T-cell (primary cell): Measurements from ENCODE around the gene ANKDD1A. TPM values are rescaled to one million over a fixed set of nuclear protein-coding genes. Genes with fewer than 3 reads are reported as not detected.

ENCODE experiments used
- ATAC-seq, 4 experiments: fragments of 200-7000 bp in 3 of 4; fragments of 150-1000 bp in 1 of 4; cut with Tn5 transposase; replicated peaks in 1 of 4; 1 replicate in 3 of 4; 2 replicates in 1 of 4; pipeline ENCODE4 v1.10.0; 2021; ENCODE audit warnings: moderate library complexity in 3 of 4, mild to moderate bottlenecking in 2 of 4, moderate number of reproducible peaks in 1 of 4
- CTCF ChIA-PET, 2 donors: fragments of 300-600 bp; sonication (Branson Sonifier 250); formaldehyde crosslinking; loops; one replicate each; lab custom pipeline; 2022; ENCODE audit warnings: antibody characterized with exemption in 2 of 2; lab: Charles Lee
- POLR2A ChIA-PET, 2 donors: fragments of 300-600 bp; sonication (Branson Sonifier 250); formaldehyde crosslinking; loops; one replicate each; lab custom pipeline; 2022; ENCODE audit warnings: antibody characterized with exemption in 2 of 2; lab: Charles Lee
- DNase-seq, 35 experiments: peaks; one replicate each; pipeline versions ENCODE4 v3.0.0 to v3.0.0-alpha.2; 2013 to 2023
- H3K27ac ChIP-seq: one replicate; pipeline ENCODE4 v1.5.1; 2013; ENCODE audit warnings: low read length
- H3K27me3 ChIP-seq, 2 experiments: replicated peaks in 1 of 2; 1 replicate in 1 of 2; 2 replicates in 1 of 2; pipeline versions ENCODE4 v1.6.1 to v1.7.0; 2013; ENCODE audit warnings: low read length in 1 of 2, mixed read lengths in 1 of 2; ENCODE audit not compliant: control insufficient read depth in 2 of 2, insufficient read depth in 2 of 2; ENCODE audit errors: extremely low read depth in 1 of 2
- H3K36me3 ChIP-seq, 2 donors: 1 replicate in 1 of 2; 2 replicates in 1 of 2; pipeline versions ENCODE4 v1.6.1 to v1.7.0; 2013; ENCODE audit warnings: low read length in 1 of 2; ENCODE audit not compliant: control insufficient read depth in 2 of 2, insufficient read depth in 1 of 2; ENCODE audit errors: extremely low read depth in 1 of 2
- H3K4me1 ChIP-seq, 2 experiments: 1 replicate in 1 of 2; 2 replicates in 1 of 2; pipeline versions ENCODE4 v1.6.1 to v1.7.0; 2013; ENCODE audit warnings: low read length in 2 of 2, mixed read lengths in 1 of 2; ENCODE audit not compliant: insufficient read depth in 2 of 2, control insufficient read depth in 1 of 2; ENCODE audit errors: extremely low read depth in 1 of 2
- H3K4me3 ChIP-seq, 2 donors: 1 replicate in 1 of 2; 2 replicates in 1 of 2; pipeline versions ENCODE4 v1.5.1 to v1.7.0; 2013; ENCODE audit warnings: mild to moderate bottlenecking in 2 of 2, low read length in 1 of 2, moderate library complexity in 1 of 2; ENCODE audit not compliant: control insufficient read depth in 1 of 2; ENCODE audit errors: extremely low read depth in 1 of 2
- H3K9me3 ChIP-seq: 2 replicates; pipeline ENCODE4 v1.7.0; 2013
- H3K27ac Mint-ChIP-seq, 2 donors: one replicate each; pipeline ENCODE4 v1.8.0; 2020 to 2021; ENCODE audit warnings: mild to moderate bottlenecking in 2 of 2, mixed read lengths in 2 of 2
- H3K27me3 Mint-ChIP-seq, 2 donors: one replicate each; pipeline ENCODE4 v1.8.0; 2021 to 2022; ENCODE audit warnings: mixed read lengths in 2 of 2
- H3K36me3 Mint-ChIP-seq: one replicate; pipeline ENCODE4 v1.8.0; 2021; ENCODE audit warnings: mixed read lengths
- H3K4me1 Mint-ChIP-seq, 3 donors: one replicate each; pipeline ENCODE4 v1.8.0; 2020 to 2022; ENCODE audit warnings: mixed read lengths in 3 of 3, mild to moderate bottlenecking in 1 of 3
- H3K4me3 Mint-ChIP-seq, 3 donors: one replicate each; pipeline ENCODE4 v1.8.0; 2020 to 2022; ENCODE audit warnings: mild to moderate bottlenecking in 3 of 3, mixed read lengths in 3 of 3, moderate library complexity in 3 of 3
- H3K9me3 Mint-ChIP-seq, 3 donors: one replicate each; pipeline ENCODE4 v1.8.0; 2020 to 2022; ENCODE audit warnings: mixed read lengths in 3 of 3
- WGBS: methylation state at CpG from one replicate; pipeline ENCODE4 v1.1.5; 2013; ENCODE audit warnings: missing lambda C conversion rate; ENCODE audit not compliant: insufficient coverage; 5-methylcytosine and 5-hydroxymethylcytosine counted together
- total RNA-seq, 35 experiments: library from RNA in 6 of 35; stranded (reverse) in 6 of 35; fragments of 120-200 nt in 1 of 35; gene quantifications; one replicate each; pipeline versions ENCODE4 v1.2.1 to v1.2.4 and lab custom pipeline; 2013 to 2026

The ANKDD1A gene
- total RNA-seq, result 10 to 100 TPM in 2 of 5 donors, 1 to 10 TPM in 3; 1.7 to 13.4 (median 7.9) TPM
- 1.5 TPM for total RNA-seq (2013)
- total RNA-seq (lab: John Stamatoyannopoulos, UW), result 0.32 to 15.1 (median 1.8) reads per million in 29 experiments

GRCh38 chr15:64911311-64912186 is at the start of gene ANKDD1A:
Gene ANKDD1A, plus strand, starts transcription at chr15:64911902. Its CDS starts 29 bp downstream, at chr15:64911931.
- Histone ChIP-seq H3K36me3 (no peaks in the 10 kb centered on the region), H3K27me3 (peaks cover 0 to 27% of the 10 kb centered on the region in 2 experiments), H3K9me3 (no peaks in the 10 kb centered on the region), H3K4me3 (peak within 1 kb of the TSS; percentile 39 to 58), H3K27ac (no peak within 1 kb of the TSS), H3K4me1 (peaks cover 0 to 13% of the 10 kb centered on the region in 2 experiments)
- Mint-ChIP-seq H3K4me3 (peak within 1 kb of the TSS; percentile 68 to 78 (median 71)), H3K9me3 (no peaks in the 10 kb centered on the region), H3K36me3 (peaks cover 7% of the 10 kb centered on the region), H3K27ac (no peak within 1 kb of the TSS), H3K27me3 (peaks cover 0 to 8% of the 10 kb centered on the region in 2 donors), H3K4me1 (peaks cover 9 to 20% (median 11%) of the 10 kb centered on the region in 3 donors)
- ChIA-PET CTCF (interaction anchor here in 1 of 2 donors (0.9 to 1.2 kb wide), 2 partner anchors 32 to 181 kb away, joined by 3 read pairs; no protein-coding TSS in a partner anchor), POLR2A (interaction anchor here in 1 of 2 donors (0.7 kb wide), 1 partner anchor 99 kb away, joined by 4 read pairs; no protein-coding TSS in a partner anchor)
- DNase-seq (peak in 13 of 35 experiments; percentile 19 to 43 (median 29)), ATAC-seq (peak; percentile 81 to 89 (median 85))
- WGBS, result 14% methylated on average over 72 of the region's 72 CpGs

GRCh38 chr15:64861960-64862359 is 49.7 kb upstream of the ANKDD1A start:
- no peak for ATAC-seq
- POLR2A ChIA-PET, result no interaction called here
- Mint-ChIP-seq H3K27me3 (no peaks in the 10 kb centered on the region), H3K4me1 (peaks cover 16 to 23% (median 21%) of the 10 kb centered on the region in 3 donors), H3K4me3 (no peak overlapping the region), H3K27ac (no peak overlapping the region), H3K9me3 (no peaks in the 10 kb centered on the region), H3K36me3 (peaks cover 31% of the 10 kb centered on the region)
- H3K27ac ChIP-seq, result no peak overlapping the region
- peaks cover 11 to 83% of the 10 kb centered on the region in 2 donors for H3K36me3 ChIP-seq
- no peaks in the 10 kb centered on the region for H3K9me3 ChIP-seq
- peaks cover 0 to 21% of the 10 kb centered on the region in 2 experiments for H3K4me1 ChIP-seq
- 100% methylated on average over 4 of the region's 4 CpGs for WGBS
- H3K27me3 ChIP-seq, result no peaks in the 10 kb centered on the region
- no peak overlapping the region for H3K4me3 ChIP-seq
- CTCF ChIA-PET, result interaction anchor here in 1 of 2 donors (0.6 kb wide), 1 partner anchor 46 kb away, joined by 5 read pairs; no protein-coding TSS in a partner anchor
- DNase-seq, result no peak

GRCh38 chr15:64862408-64862807 is 49.3 kb upstream of the ANKDD1A start:
- no peak for DNase-seq
- no peak for ATAC-seq

GRCh38 chr15:64864068-64864467 is 47.6 kb upstream of the ANKDD1A start:
- ChIA-PET CTCF (no interaction called here), POLR2A (no interaction called here)
- peaks cover 0 to 7% of the 10 kb centered on the region in 2 experiments for H3K4me1 ChIP-seq
- DNase-seq (no peak), ATAC-seq (no peak)
- H3K27me3 ChIP-seq, result no peaks in the 10 kb centered on the region
- H3K27ac Mint-ChIP-seq, result peak overlapping the region in 1 of 2 donors; percentile 48
- no peak overlapping the region for H3K27ac ChIP-seq
- no peak overlapping the region for H3K4me3 Mint-ChIP-seq
- peaks cover under 1 to 7% (median 3%) of the 10 kb centered on the region in 3 donors for H3K4me1 Mint-ChIP-seq
- peaks cover 9 to 73% of the 10 kb centered on the region in 2 donors for H3K36me3 ChIP-seq
- no peaks in the 10 kb centered on the region for H3K27me3 Mint-ChIP-seq
- H3K4me3 ChIP-seq, result no peak overlapping the region
- 78% methylated on average over 1 of the region's 1 CpG for WGBS
- H3K9me3 Mint-ChIP-seq, result no peaks in the 10 kb centered on the region
- H3K36me3 Mint-ChIP-seq, result peaks cover 35% of the 10 kb centered on the region
- no peaks in the 10 kb centered on the region for H3K9me3 ChIP-seq

More at GRCh38 chr15:64862408-64862807, 49.3 kb upstream of the ANKDD1A start:
- Histone ChIP-seq H3K27me3 (no peaks in the 10 kb centered on the region), H3K4me1 (peaks cover 0 to 16% of the 10 kb centered on the region in 2 experiments), H3K36me3 (peaks cover 11 to 83% of the 10 kb centered on the region in 2 donors), H3K9me3 (no peaks in the 10 kb centered on the region), H3K27ac (no peak overlapping the region), H3K4me3 (no peak overlapping the region)
- Mint-ChIP-seq H3K36me3 (peaks cover 35% of the 10 kb centered on the region), H3K27ac (peak overlapping the region; percentile 27 to 34), H3K4me1 (peaks cover 15 to 19% (median 16%) of the 10 kb centered on the region in 3 donors), H3K4me3 (no peak overlapping the region), H3K9me3 (no peaks in the 10 kb centered on the region), H3K27me3 (no peaks in the 10 kb centered on the region)
- ChIA-PET CTCF (no interaction called here), POLR2A (no interaction called here)
- WGBS, result no CpG with 5 or more reads among the region's 1 CpG

- peaks cover 0 to 7% of the 10 kb centered on the region in 2 experiments for H3K4me1 ChIP-seq
- H3K4me1 Mint-ChIP-seq, result peaks cover 6 to 7% (median 7%) of the 10 kb centered on the region in 3 donors
- no peaks in the 10 kb centered on the region for H3K9me3 Mint-ChIP-seq
- H3K9me3 ChIP-seq, result no peaks in the 10 kb centered on the region
- no peaks in the 10 kb centered on the region for H3K27me3 ChIP-seq
- no peak overlapping the region for H3K4me3 ChIP-seq
- ChIA-PET POLR2A (no interaction called here), CTCF (no interaction called here)
- peaks cover 10 to 61% of the 10 kb centered on the region in 2 donors for H3K36me3 ChIP-seq
- H3K36me3 Mint-ChIP-seq, result peaks cover 38% of the 10 kb centered on the region
- no peak for ATAC-seq
- no peaks in the 10 kb centered on the region for H3K27me3 Mint-ChIP-seq
- no peak for DNase-seq
- no peak overlapping the region for H3K4me3 Mint-ChIP-seq
- H3K27ac ChIP-seq, result no peak overlapping the region
- H3K27ac Mint-ChIP-seq, result no peak overlapping the region
- WGBS, result 92% methylated on average over 10 of the region's 12 CpGs
Measured at GRCh38 chr15:64865126-64865997, 46.3 kb upstream of the ANKDD1A start.
